IPS-18c (cell line): ENCODE measurements around the gene TFDP1.
"Not testable (repeated sequence)": the region's sequence is repeated elsewhere in the genome, so short reads cannot be mapped to it uniquely, and the experiment has no call there.

Source experiments
- H3K4me3 ChIP-seq: 2 replicates; pipeline ENCODE4 v1.7.0; 2013; ENCODE audit warnings: low read depth, mild to moderate bottlenecking, low read length, moderate library complexity; ENCODE audit not compliant: insufficient read depth
- H3K9me3 ChIP-seq: one replicate; pipeline ENCODE4 v1.6.1; 2013; ENCODE audit warnings: mild to moderate bottlenecking, low read length, moderate library complexity; ENCODE audit not compliant: control insufficient read depth, insufficient read depth

TFDP1 gene

GRCh38 chr13:113561417-113562084, 23.0 kb upstream of the TFDP1 start:
- no peak overlapping the region for H3K4me3 ChIP-seq
- H3K9me3 ChIP-seq = no peaks in the 10 kb centered on the region

GRCh38 chr13:113562085-113562749, 22.3 kb upstream of the TFDP1 start:
- no peaks in the 10 kb centered on the region for H3K9me3 ChIP-seq
- no peak overlapping the region for H3K4me3 ChIP-seq

- Histone ChIP-seq H3K9me3 (no peaks in the 10 kb centered on the region), H3K4me3 (no peak overlapping the region)
These were observed 21.7 kb upstream of the TFDP1 start for GRCh38 chr13:113562844-113563243.

GRCh38 chr13:113563511-113563910, 21.0 kb upstream of the TFDP1 start:
- H3K4me3 ChIP-seq, H3K9me3 ChIP-seq: not testable (repeated sequence)

- Histone ChIP-seq H3K9me3 (no peaks in the 10 kb centered on the region), H3K4me3 (no peak overlapping the region)
These were observed 20.1 kb upstream of the TFDP1 start for GRCh38 chr13:113564331-113565023.

GRCh38 chr13:113565526-113566226, 18.9 kb upstream of the TFDP1 start:
- no peaks in the 10 kb centered on the region for H3K9me3 ChIP-seq

GRCh38 chr13:113566227-113566561, 18.4 kb upstream of the TFDP1 start:
- no peaks in the 10 kb centered on the region for H3K9me3 ChIP-seq
- H3K4me3 ChIP-seq = no peak overlapping the region

More at GRCh38 chr13:113565526-113566226, 18.9 kb upstream of the TFDP1 start:
- no peak overlapping the region for H3K4me3 ChIP-seq

- no peaks in the 10 kb centered on the region for H3K9me3 ChIP-seq
- H3K4me3 ChIP-seq = no peak overlapping the region
These were observed 16.9 kb upstream of the TFDP1 start for GRCh38 chr13:113567681-113568080.

GRCh38 chr13:113573065-113573464, 11.5 kb upstream of the TFDP1 start:
- no peak overlapping the region for H3K4me3 ChIP-seq
- H3K9me3 ChIP-seq = peaks cover under 1% of the 10 kb centered on the region

GRCh38 chr13:113576597-113576996, 8.0 kb upstream of the TFDP1 start:
- H3K9me3 ChIP-seq = peaks cover 3% of the 10 kb centered on the region

GRCh38 chr13:113577881-113578435, 6.6 kb upstream of the TFDP1 start:
- Histone ChIP-seq H3K4me3 (no peak overlapping the region), H3K9me3 (peaks cover 3% of the 10 kb centered on the region)

More at GRCh38 chr13:113576597-113576996, 8.0 kb upstream of the TFDP1 start:
- no peak overlapping the region for H3K4me3 ChIP-seq

GRCh38 chr13:113579686-113580085, 4.9 kb upstream of the TFDP1 start:
- Histone ChIP-seq H3K4me3 (no peak overlapping the region), H3K9me3 (peaks cover 3% of the 10 kb centered on the region)

- H3K9me3 ChIP-seq = peaks cover 3% of the 10 kb centered on the region
- no peak overlapping the region for H3K4me3 ChIP-seq
These were observed 2.7 kb upstream of the TFDP1 start for GRCh38 chr13:113581871-113582270.

GRCh38 chr13:113582841-113583631, 1.5 kb upstream of the TFDP1 start:
- Histone ChIP-seq H3K4me3 (no peak overlapping the region), H3K9me3 (peaks cover 3% of the 10 kb centered on the region)

- peak overlapping the region; percentile 70 for H3K4me3 ChIP-seq
- no peaks in the 10 kb centered on the region for H3K9me3 ChIP-seq
These were observed 518 bp downstream of the TFDP1 start for GRCh38 chr13:113584870-113585671.

GRCh38 chr13:113585896-113586295, 1.3 kb downstream of the TFDP1 start:
- Histone ChIP-seq H3K9me3 (no peaks in the 10 kb centered on the region), H3K4me3 (peak overlapping the region; percentile 70)
